Colon (tissue), 2 donors: ENCODE data around the gene C15orf62.

Experiments
- FAIRE-seq: peaks from 2 replicates; lab custom pipeline; 2012; peaks lifted over from hg19 to GRCh38; lab: Jason Lieb, UNC
- donor health status: control.
- donor health status: control.

C15orf62 gene

GRCh38 chr15:40769274-40770146 is at the start of gene C15orf62:
C15orf62 (plus strand) TSS chr15:40769980; CDS start chr15:40770496, 516 bp downstream.
- FAIRE-seq: no peak

GRCh38 chr15:40721701-40722100 is 48.1 kb upstream of the C15orf62 start:
- no peak for FAIRE-seq

- FAIRE-seq: no peak
Measured at GRCh38 chr15:40722354-40722753, 47.4 kb upstream of the C15orf62 start.

- FAIRE-seq: no peak
Measured at GRCh38 chr15:40722934-40723333, 46.8 kb upstream of the C15orf62 start.

GRCh38 chr15:40723919-40724318 is 45.9 kb upstream of the C15orf62 start:
- FAIRE-seq: no peak

GRCh38 chr15:40731034-40731433 is 38.7 kb upstream of the C15orf62 start:
- FAIRE-seq: no peak

- no peak for FAIRE-seq
Measured at GRCh38 chr15:40736575-40736974, 33.2 kb upstream of the C15orf62 start.

GRCh38 chr15:40737048-40737447 is 32.7 kb upstream of the C15orf62 start:
- no peak for FAIRE-seq

GRCh38 chr15:40739047-40739446 is 30.7 kb upstream of the C15orf62 start:
- no peak for FAIRE-seq

- no peak for FAIRE-seq
Measured at GRCh38 chr15:40739854-40740253, 29.9 kb upstream of the C15orf62 start.

- FAIRE-seq: no peak
Measured at GRCh38 chr15:40743485-40743901, 26.3 kb upstream of the C15orf62 start.

GRCh38 chr15:40743921-40744814 is 25.6 kb upstream of the C15orf62 start:
- no peak for FAIRE-seq

- FAIRE-seq: no peak
Measured at GRCh38 chr15:40744815-40745152, 25.0 kb upstream of the C15orf62 start.

GRCh38 chr15:40746916-40747418 is 22.8 kb upstream of the C15orf62 start:
- no peak for FAIRE-seq

- no peak for FAIRE-seq
Measured at GRCh38 chr15:40747685-40748631, 21.8 kb upstream of the C15orf62 start.

GRCh38 chr15:40749151-40749630 is 20.6 kb upstream of the C15orf62 start:
- FAIRE-seq: no peak

GRCh38 chr15:40750885-40751284 is 18.9 kb upstream of the C15orf62 start:
- FAIRE-seq: no peak

GRCh38 chr15:40751745-40752144 is 18.0 kb upstream of the C15orf62 start:
- FAIRE-seq: no peak

GRCh38 chr15:40754574-40754882 is 15.3 kb upstream of the C15orf62 start:
- FAIRE-seq: no peak

GRCh38 chr15:40754883-40755811 is 14.6 kb upstream of the C15orf62 start, which contains the start of gene RMDN3:
RMDN3 (minus strand) TSS chr15:40755254; CDS start chr15:40754783, 471 bp downstream.
- no peak for FAIRE-seq
